ENCODE results near the gene LIPG. TPM values are rescaled to one million over a fixed set of nuclear protein-coding genes. Genes with fewer than 3 reads are reported as not detected.
A peak's percentile ranks its signal among the peaks of the same experiment; 100 is the strongest.

The LIPG gene
- total RNA-seq, 4 donors from 2014 or later = 0.06 to 11.9 (median 1.3) TPM; not detected in 1

- peaks cover 0 to 17% (median 15%) of the 10 kb centered on the region in 4 donors for H3K4me1 ChIP-seq
- H3K9me3 ChIP-seq = no peaks in the 10 kb centered on the region
- H3K4me3 ChIP-seq = no peak overlapping the region
- intact Hi-C loops (cut with DNase I) = no loop called here
- peak; percentile 70 for DNase-seq (ENCODE audit: extremely low spot score)
- H3K27me3 ChIP-seq = no peaks in the 10 kb centered on the region
- TF ChIP-seq, protein P1, sequence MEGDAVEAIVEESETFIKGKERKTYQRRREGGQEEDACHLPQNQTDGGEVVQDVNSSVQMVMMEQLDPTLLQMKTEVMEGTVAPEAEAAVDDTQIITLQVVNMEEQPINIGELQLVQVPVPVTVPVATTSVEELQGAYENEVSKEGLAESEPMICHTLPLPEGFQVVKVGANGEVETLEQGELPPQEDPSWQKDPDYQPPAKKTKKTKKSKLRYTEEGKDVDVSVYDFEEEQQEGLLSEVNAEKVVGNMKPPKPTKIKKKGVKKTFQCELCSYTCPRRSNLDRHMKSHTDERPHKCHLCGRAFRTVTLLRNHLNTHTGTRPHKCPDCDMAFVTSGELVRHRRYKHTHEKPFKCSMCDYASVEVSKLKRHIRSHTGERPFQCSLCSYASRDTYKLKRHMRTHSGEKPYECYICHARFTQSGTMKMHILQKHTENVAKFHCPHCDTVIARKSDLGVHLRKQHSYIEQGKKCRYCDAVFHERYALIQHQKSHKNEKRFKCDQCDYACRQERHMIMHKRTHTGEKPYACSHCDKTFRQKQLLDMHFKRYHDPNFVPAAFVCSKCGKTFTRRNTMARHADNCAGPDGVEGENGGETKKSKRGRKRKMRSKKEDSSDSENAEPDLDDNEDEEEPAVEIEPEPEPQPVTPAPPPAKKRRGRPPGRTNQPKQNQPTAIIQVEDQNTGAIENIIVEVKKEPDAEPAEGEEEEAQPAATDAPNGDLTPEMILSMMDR (IDR thresholded peaks at IDR 0.05) = no peak
- TF ChIP-seq POLR2AphosphoS5 (IDR thresholded peaks at IDR 0.05) = no peak
- no peak for TF ChIP-seq EP300 (IDR thresholded peaks at IDR 0.05)
- no peak for TF ChIP-seq POLR2A (IDR thresholded peaks at IDR 0.05; ENCODE audit: low read depth)
- H3K27ac ChIP-seq (replicated peaks in 1 of 4) = no peak overlapping the region
- 92% methylated on average over 3 of the region's 3 CpGs for WGBS
- no peaks in the 10 kb centered on the region for H3K36me3 ChIP-seq
Measured at GRCh38 chr18:49617329-49617695, 55.5 kb downstream of the LIPG start.

- DNase-seq (ENCODE audit: extremely low spot score) = peak; percentile 70
- Histone ChIP-seq H3K27me3 (no peaks in the 10 kb centered on the region), H3K4me3 (no peak overlapping the region), H3K27ac (replicated peaks in 1 of 4) (no peak overlapping the region), H3K4me1 (peaks cover 0 to 17% (median 15%) of the 10 kb centered on the region in 4 donors), H3K36me3 (no peaks in the 10 kb centered on the region), H3K9me3 (no peaks in the 10 kb centered on the region)
- 43% methylated on average over 2 of the region's 2 CpGs for WGBS
- TF ChIP-seq, protein P1 (IDR thresholded peaks at IDR 0.05) = no peak
- TF ChIP-seq EP300 (IDR thresholded peaks at IDR 0.05) (no peak), POLR2AphosphoS5 (IDR thresholded peaks at IDR 0.05) (no peak), POLR2A (IDR thresholded peaks at IDR 0.05; ENCODE audit: low read depth) (no peak)
- intact Hi-C loops (cut with DNase I) = no loop called here
Measured at GRCh38 chr18:49617865-49618264, 56.0 kb downstream of the LIPG start.

- TF ChIP-seq, protein P1 (IDR thresholded peaks at IDR 0.05) = no peak
- TF ChIP-seq EP300 (IDR thresholded peaks at IDR 0.05) = no peak
- no peak for TF ChIP-seq POLR2A (IDR thresholded peaks at IDR 0.05; ENCODE audit: low read depth)
- TF ChIP-seq POLR2AphosphoS5 (IDR thresholded peaks at IDR 0.05) = no peak
- peak; percentile 79 for DNase-seq (ENCODE audit: extremely low spot score)
- H3K27ac ChIP-seq (replicated peaks in 1 of 4) = no peak overlapping the region
- H3K9me3 ChIP-seq = no peaks in the 10 kb centered on the region
- WGBS = 63% methylated on average over 11 of the region's 11 CpGs
- no peaks in the 10 kb centered on the region for H3K27me3 ChIP-seq
- H3K36me3 ChIP-seq = no peaks in the 10 kb centered on the region
- peaks cover 0 to 17% (median 15%) of the 10 kb centered on the region in 4 donors for H3K4me1 ChIP-seq
- intact Hi-C loops (cut with DNase I) = no loop called here
- no peak overlapping the region for H3K4me3 ChIP-seq
Measured at GRCh38 chr18:49618742-49619681, 57.2 kb downstream of the LIPG start.

DNA sequence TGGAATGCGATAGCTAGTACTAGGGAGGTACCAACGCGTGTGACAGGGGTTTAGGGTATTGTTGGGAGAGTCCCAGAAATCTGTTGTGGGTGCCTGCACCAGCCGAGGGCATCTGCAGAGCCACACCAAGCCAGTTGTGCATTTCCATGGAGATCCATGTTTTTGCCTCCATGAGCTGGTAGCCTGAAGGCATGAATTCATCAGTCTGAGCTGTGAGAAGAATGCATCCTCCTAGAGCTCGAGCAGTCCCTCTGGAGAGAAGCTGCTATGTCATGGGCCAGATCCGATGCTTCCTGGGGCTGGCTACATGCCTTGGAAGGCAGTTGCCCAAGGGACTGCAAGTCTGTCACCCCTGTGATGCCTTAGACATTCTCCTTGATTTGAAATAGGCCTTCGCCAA is 57.9 kb downstream of the LIPG start:
- H3K4me3 ChIP-seq = no peak overlapping the region

More for the DNA sequence above, 57.9 kb downstream of the LIPG start:
- intact Hi-C loops (cut with DNase I) = no loop called here
- Histone ChIP-seq H3K4me1 (peaks cover 0 to 17% (median 15%) of the 10 kb centered on the region in 4 donors), H3K36me3 (no peaks in the 10 kb centered on the region), H3K27ac (replicated peaks in 1 of 4) (no peak overlapping the region), H3K27me3 (no peaks in the 10 kb centered on the region), H3K9me3 (no peaks in the 10 kb centered on the region)
- TF ChIP-seq POLR2AphosphoS5 (IDR thresholded peaks at IDR 0.05) = no peak
- TF ChIP-seq EP300 (IDR thresholded peaks at IDR 0.05) = no peak
- TF ChIP-seq, protein P1 (IDR thresholded peaks at IDR 0.05) = no peak
- no peak for TF ChIP-seq POLR2A (IDR thresholded peaks at IDR 0.05; ENCODE audit: low read depth)
- peak; percentile 83 for DNase-seq (ENCODE audit: extremely low spot score)
- 84% methylated on average over 7 of the region's 7 CpGs for WGBS

All from esophagus muscularis mucosa (tissue), 4 donors.